Psoas muscle (tissue), 8 donors: Measurements from ENCODE around the gene CADM1. TPM values are rescaled to one million over a fixed set of nuclear protein-coding genes. Genes with fewer than 3 reads are reported as not detected.

Experiments
- ATAC-seq, 4 donors: fragments of 200-7000 bp; cut with Tn5 transposase; one replicate each; pipeline ENCODE4 v1.9.1; 2020; ENCODE audit warnings: moderate library complexity in 3 of 4, mild to moderate bottlenecking in 2 of 4
- DNase-seq, 2 donors: peaks; one replicate each; pipeline ENCODE4 v3.0.0-alpha.2; 2020
- H3K27ac ChIP-seq: fragments of 200-600 bp; one replicate; pipeline ENCODE4 v1.8.0; 2022
- H3K27me3 ChIP-seq, 3 donors: fragments of 200-600 bp in 1 of 3; one replicate each; pipeline versions ENCODE4 v1.6.1 to v1.8.0; 2013 to 2022; ENCODE audit warnings: low read length in 2 of 3, mild to moderate bottlenecking in 2 of 3, moderate library complexity in 1 of 3; ENCODE audit not compliant: insufficient read depth in 3 of 3
- H3K36me3 ChIP-seq, 2 donors: fragments of 200-600 bp in 1 of 2; one replicate each; pipeline versions ENCODE4 v1.6.1 to v1.8.0; 2013 to 2022; ENCODE audit warnings: low read depth in 1 of 2, mild to moderate bottlenecking in 1 of 2, moderate library complexity in 1 of 2; ENCODE audit not compliant: insufficient read depth in 1 of 2
- H3K4me1 ChIP-seq: fragments of 200-600 bp; one replicate; pipeline ENCODE4 v1.8.0; 2022
- H3K4me3 ChIP-seq: fragments of 200-600 bp; one replicate; pipeline ENCODE4 v1.8.0; 2022; ENCODE audit warnings: mild to moderate bottlenecking
- H3K9me3 ChIP-seq: fragments of 200-600 bp; one replicate; pipeline ENCODE4 v1.8.0; 2022
- WGBS, 3 donors: extraction: QIAGEN DNeasy Blood & Tissue Kit; methylation state at CpG; one replicate each; pipeline versions ENCODE4 v1.1.6 to v1.1.7; 2013; 5-methylcytosine and 5-hydroxymethylcytosine counted together
- intact Hi-C, 2 donors: fragments of 100-400 bp; cut with DNase I; formaldehyde crosslinking; loops; one replicate each; pipeline versions ENCODE4 v1.11.0 to v1.14.2; 2022
- polyA plus RNA-seq, 3 donors: library from polyadenylated mRNA; stranded (reverse); fragments of 200-250 nt; gene quantifications; one replicate each; pipeline ENCODE4 v1.2.3, GENCODE V29; 2013
- total RNA-seq, 4 donors: library from RNA; stranded (reverse); fragmentation: NEBNext Ultra II Directional in 2 of 4; extraction: Animal tissue kit (Norgen Biotek cat#: 25700) in 2 of 4; gene quantifications; one replicate each; pipeline versions ENCODE4 v1.2.1 to v1.2.4, GENCODE V29; 2021 to 2023
- TF ChIP-seq, protein P1 (sequence below): fragments of 200-600 bp; IDR thresholded peaks from one replicate; pipeline ENCODE4 v1.8.0; 2022; ENCODE audit warnings: antibody characterized with exemption
- donor health status: healthy with polysubstance abuse.
- donor health status: DM: no; HTN: no; CAD: no; lungs with moderate emphysema.
- donor health status: Bipolar disorder and iron deficiency.
- donor health status: healthy.
- donor health status: DM: yes; HTN: yes; CAD: no.
- donor health status: DM: no; HTN: no; CAD: no.
- donor health status: DM: no; HTN: no; CAD: no.
- donor health status: DM: yes; HTN: yes; CAD: no.

The CADM1 gene
- total and polyA plus RNA-seq, 7 donors: 3.1 to 12.4 (median 9.5) TPM

DNA sequence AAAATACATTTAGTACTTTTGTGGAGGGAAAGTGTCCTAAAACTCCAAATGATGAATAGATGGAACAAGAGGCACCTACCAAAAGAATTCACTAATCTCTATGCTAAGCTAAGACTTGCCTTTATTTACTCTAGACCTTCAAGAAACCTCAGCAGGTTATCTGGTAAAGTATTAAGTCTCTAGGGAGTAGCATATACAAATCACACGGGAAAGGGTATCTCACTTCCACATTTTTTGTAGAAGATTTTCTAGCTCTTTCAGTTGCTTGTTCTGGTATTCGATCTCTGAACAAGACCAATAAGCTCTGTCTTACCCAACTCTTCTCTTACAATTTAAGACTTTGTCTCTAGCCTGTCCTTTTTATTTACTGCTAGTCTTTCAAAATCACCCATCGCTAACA is 18.1 kb upstream of the CADM1 start:
- intact Hi-C loops: no loop called here
- ATAC-seq: no peak

DNA sequence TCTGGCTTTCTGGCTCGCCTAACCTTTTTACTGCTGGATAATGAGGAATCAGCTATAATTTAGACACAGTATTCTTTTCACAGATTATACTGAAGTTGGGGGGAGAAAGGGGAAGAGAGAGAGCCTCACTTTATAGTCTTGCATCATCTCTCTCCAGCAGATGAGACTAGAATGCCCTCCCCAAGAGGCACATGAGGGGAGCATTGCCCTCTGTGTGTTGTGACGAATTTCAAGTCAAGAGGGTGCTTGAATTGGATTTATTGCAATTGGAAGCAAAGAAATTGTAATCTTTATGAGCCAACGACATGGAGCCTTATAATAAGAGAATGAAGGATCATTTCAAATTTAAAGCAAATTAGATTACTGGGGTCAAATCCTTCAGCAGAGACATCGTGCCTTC is 17.6 kb upstream of the CADM1 start:
- H3K27me3 ChIP-seq: peaks cover 0 to 4% (median 0%) of the 10 kb centered on the region in 3 donors
- 60 to 68% (median 60%) methylated on average over 4 of the region's 4 CpGs for whole genome bisulfite sequencing, 3 donors
- H3K4me3 ChIP-seq: no peak overlapping the region
- H3K4me1 ChIP-seq: no peaks in the 10 kb centered on the region
- H3K9me3 ChIP-seq: no peaks in the 10 kb centered on the region
- TF ChIP-seq, protein P1, sequence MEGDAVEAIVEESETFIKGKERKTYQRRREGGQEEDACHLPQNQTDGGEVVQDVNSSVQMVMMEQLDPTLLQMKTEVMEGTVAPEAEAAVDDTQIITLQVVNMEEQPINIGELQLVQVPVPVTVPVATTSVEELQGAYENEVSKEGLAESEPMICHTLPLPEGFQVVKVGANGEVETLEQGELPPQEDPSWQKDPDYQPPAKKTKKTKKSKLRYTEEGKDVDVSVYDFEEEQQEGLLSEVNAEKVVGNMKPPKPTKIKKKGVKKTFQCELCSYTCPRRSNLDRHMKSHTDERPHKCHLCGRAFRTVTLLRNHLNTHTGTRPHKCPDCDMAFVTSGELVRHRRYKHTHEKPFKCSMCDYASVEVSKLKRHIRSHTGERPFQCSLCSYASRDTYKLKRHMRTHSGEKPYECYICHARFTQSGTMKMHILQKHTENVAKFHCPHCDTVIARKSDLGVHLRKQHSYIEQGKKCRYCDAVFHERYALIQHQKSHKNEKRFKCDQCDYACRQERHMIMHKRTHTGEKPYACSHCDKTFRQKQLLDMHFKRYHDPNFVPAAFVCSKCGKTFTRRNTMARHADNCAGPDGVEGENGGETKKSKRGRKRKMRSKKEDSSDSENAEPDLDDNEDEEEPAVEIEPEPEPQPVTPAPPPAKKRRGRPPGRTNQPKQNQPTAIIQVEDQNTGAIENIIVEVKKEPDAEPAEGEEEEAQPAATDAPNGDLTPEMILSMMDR: no peak
- H3K27ac ChIP-seq: no peak overlapping the region
- DNase-seq (no peak), ATAC-seq (no peak)
- intact Hi-C loops: no loop called here
- no peaks in the 10 kb centered on the region for H3K36me3 ChIP-seq

More for the DNA sequence above, 18.1 kb upstream of the CADM1 start:
- 79 to 83% (median 80%) methylated on average over 3 of the region's 3 CpGs for WGBS, 3 donors
- Histone ChIP-seq H3K27me3 (peaks cover 0 to 4% (median 0%) of the 10 kb centered on the region in 3 donors), H3K36me3 (no peaks in the 10 kb centered on the region), H3K4me1 (no peaks in the 10 kb centered on the region), H3K4me3 (no peak overlapping the region), H3K9me3 (no peaks in the 10 kb centered on the region), H3K27ac (no peak overlapping the region)
- no peak for DNase-seq
- TF ChIP-seq, protein P1: no peak

DNA sequence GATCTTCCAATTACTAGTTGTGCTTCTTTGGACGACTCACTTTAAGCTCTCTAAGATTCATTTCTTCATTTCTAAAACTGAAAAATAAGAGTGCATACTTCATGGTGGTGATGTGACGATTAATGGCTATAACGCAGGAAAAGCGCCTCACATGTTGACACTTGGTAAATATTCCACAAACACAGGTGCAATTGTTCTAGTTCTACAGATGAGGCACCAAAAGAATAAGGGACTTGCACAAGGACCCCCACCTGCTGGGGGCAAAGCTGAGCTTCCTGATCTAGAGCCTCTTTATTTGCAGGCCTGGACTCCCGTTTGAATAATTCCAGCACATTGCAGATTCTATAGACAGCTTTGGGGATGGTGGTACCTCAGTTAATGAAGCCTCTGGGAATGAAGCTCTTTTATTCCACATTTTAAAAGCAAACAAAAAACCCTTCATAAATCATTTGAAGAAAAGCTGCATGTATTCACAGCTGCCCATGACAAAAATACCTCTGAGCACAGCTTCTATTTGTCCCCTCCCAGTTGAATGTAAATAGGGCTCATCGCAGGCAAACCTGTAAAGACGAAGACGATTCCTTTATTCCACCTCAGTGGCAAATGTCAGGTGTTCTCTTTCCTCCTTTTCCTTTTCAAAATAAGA is 14.9 kb upstream of the CADM1 start:
- TF ChIP-seq, protein P1: no peak
- Histone ChIP-seq H3K9me3 (no peaks in the 10 kb centered on the region), H3K36me3 (no peaks in the 10 kb centered on the region), H3K4me1 (no peaks in the 10 kb centered on the region), H3K4me3 (no peak overlapping the region), H3K27ac (no peak overlapping the region), H3K27me3 (peaks cover 0 to 5% (median 4%) of the 10 kb centered on the region in 3 donors)
- no peak for ATAC-seq
- no peak for DNase-seq
- WGBS, 3 donors: 79 to 82% (median 80%) methylated on average over 8 of the region's 8 CpGs
- intact Hi-C loops: no loop called here

DNA sequence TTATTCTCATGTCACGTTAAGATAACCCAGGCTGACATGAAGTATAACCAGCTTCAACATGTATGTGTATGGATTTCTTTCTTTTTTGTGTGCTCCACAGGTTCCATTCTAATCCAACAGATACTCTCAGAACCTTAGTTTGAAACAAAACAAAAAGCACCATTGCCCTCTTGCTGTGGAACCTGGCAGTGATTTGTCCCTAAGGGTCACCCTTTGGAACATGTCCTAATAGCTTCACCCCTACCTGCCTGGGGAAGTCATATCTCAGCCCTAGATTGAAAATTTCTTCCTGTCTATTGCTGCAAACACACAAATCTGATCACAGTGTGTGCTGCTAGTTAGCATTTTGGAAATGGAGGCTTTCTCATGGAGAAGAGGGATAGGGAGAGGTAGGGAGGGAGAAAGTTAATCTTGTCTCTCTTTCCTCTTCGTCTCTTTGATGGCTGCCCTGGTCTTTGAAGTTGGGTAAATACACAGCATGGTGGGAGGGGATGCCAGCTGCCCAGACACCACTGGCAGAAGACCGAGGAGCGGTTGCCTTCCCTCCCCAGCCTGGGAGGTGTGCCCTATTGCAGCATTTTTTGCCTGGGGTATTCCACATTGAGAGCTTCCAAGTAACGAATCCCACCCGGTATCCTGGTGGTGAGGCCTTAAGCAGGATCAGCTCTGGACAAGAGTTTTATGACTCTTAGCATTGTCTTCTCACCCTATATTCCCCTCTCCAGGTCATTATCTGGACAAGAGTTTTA is 11.6 kb upstream of the CADM1 start:
- Histone ChIP-seq H3K9me3 (no peaks in the 10 kb centered on the region), H3K4me1 (no peaks in the 10 kb centered on the region), H3K27ac (no peak overlapping the region), H3K4me3 (no peak overlapping the region), H3K27me3 (peaks cover 0 to 9% (median 7%) of the 10 kb centered on the region in 3 donors), H3K36me3 (no peaks in the 10 kb centered on the region)
- intact Hi-C loops: no loop called here
- ATAC-seq: no peak
- TF ChIP-seq, protein P1: no peak
- no peak for DNase-seq
- 76 to 79% (median 77%) methylated on average over 6 of the region's 6 CpGs for WGBS, 3 donors
